CD8-positive, alpha-beta memory T cell (primary cell): ENCODE results near the gene ABCA2. TPM values are rescaled to one million over a fixed set of nuclear protein-coding genes. Genes with fewer than 3 reads are reported as not detected.

Experiments
- CTCF ChIA-PET: fragments of 350-600 bp; sonication (Branson Sonifier 250); formaldehyde crosslinking; loops from one replicate; lab custom pipeline; 2021; ENCODE audit warnings: antibody characterized with exemption; lab: Charles Lee
- POLR2A ChIA-PET: fragments of 350-600 bp; sonication (Branson Sonifier 250); formaldehyde crosslinking; loops from one replicate; lab custom pipeline; 2021; ENCODE audit warnings: antibody characterized with exemption; lab: Charles Lee
- DNase-seq, 5 donors: peaks; one replicate each; pipeline versions ENCODE4 v3.0.0 to v3.0.0-alpha.2; 2020 to 2022; ENCODE audit warnings: mixed read lengths in 1 of 5
- H3K27ac ChIP-seq: one replicate; pipeline ENCODE4 v1.7.0; 2013; ENCODE audit warnings: low read depth, mild to moderate bottlenecking, low read length, moderate library complexity
- H3K27me3 ChIP-seq: 2 replicates; pipeline ENCODE4 v1.7.0; 2013; ENCODE audit warnings: low read length, mild to moderate bottlenecking; ENCODE audit not compliant: insufficient read depth, poor library complexity, severe bottlenecking
- H3K36me3 ChIP-seq: 2 replicates; pipeline ENCODE4 v1.7.0; 2013; ENCODE audit warnings: mild to moderate bottlenecking, low read length, moderate library complexity; ENCODE audit not compliant: insufficient read depth
- H3K4me1 ChIP-seq: 2 replicates; pipeline ENCODE4 v1.7.0; 2013; ENCODE audit warnings: mild to moderate bottlenecking, low read length, moderate library complexity; ENCODE audit not compliant: insufficient read depth
- H3K4me3 ChIP-seq: 2 replicates; pipeline ENCODE4 v1.7.0; 2013; ENCODE audit warnings: mild to moderate bottlenecking, low read length
- H3K9me3 ChIP-seq: 2 replicates; pipeline ENCODE4 v1.7.0; 2013; ENCODE audit warnings: mild to moderate bottlenecking, low read length
- H3K27ac Mint-ChIP-seq, 8 donors: one replicate each; pipeline ENCODE4 v1.8.0; 2020 to 2021; ENCODE audit warnings: mixed read lengths in 8 of 8, mild to moderate bottlenecking in 6 of 8, inconsistent platforms in 3 of 8, moderate library complexity in 3 of 8
- H3K27me3 Mint-ChIP-seq, 2 donors: one replicate each; pipeline ENCODE4 v1.8.0; 2020 to 2021; ENCODE audit warnings: mixed read lengths in 2 of 2, mild to moderate bottlenecking in 1 of 2, moderate library complexity in 1 of 2
- H3K36me3 Mint-ChIP-seq, 3 donors: one replicate each; pipeline ENCODE4 v1.8.0; 2020 to 2021; ENCODE audit warnings: mixed read lengths in 3 of 3, inconsistent platforms in 1 of 3, mild to moderate bottlenecking in 1 of 3
- H3K4me1 Mint-ChIP-seq, 3 donors: one replicate each; pipeline ENCODE4 v1.8.0; 2020 to 2021; ENCODE audit warnings: mixed read lengths in 3 of 3, inconsistent platforms in 1 of 3, mild to moderate bottlenecking in 1 of 3
- H3K4me3 Mint-ChIP-seq, 7 donors: one replicate each; pipeline ENCODE4 v1.8.0; 2020 to 2021; ENCODE audit warnings: mixed read lengths in 7 of 7, mild to moderate bottlenecking in 6 of 7, moderate library complexity in 4 of 7, inconsistent platforms in 2 of 7
- H3K9me3 Mint-ChIP-seq, 5 donors: one replicate each; pipeline ENCODE4 v1.8.0; 2020 to 2022; ENCODE audit warnings: mixed read lengths in 5 of 5, mild to moderate bottlenecking in 3 of 5, moderate library complexity in 2 of 5, inconsistent platforms in 1 of 5
- polyA plus RNA-seq: library from polyadenylated mRNA; unstranded; fragments of 300-500 nt; fragmentation: Illumina TruSeq; gene quantifications from one replicate; pipeline ENCODE4 v1.2.3, GENCODE V29; 2021
- total RNA-seq, 2 experiments: library from RNA; stranded (reverse); gene quantifications; one replicate each; pipeline ENCODE4 v1.2.3, GENCODE V29; 2021

Gene ABCA2
- total and polyA plus RNA-seq, 3 experiments from 2014 or later, result 15.9 to 20.7 (median 20.2) TPM

DNA sequence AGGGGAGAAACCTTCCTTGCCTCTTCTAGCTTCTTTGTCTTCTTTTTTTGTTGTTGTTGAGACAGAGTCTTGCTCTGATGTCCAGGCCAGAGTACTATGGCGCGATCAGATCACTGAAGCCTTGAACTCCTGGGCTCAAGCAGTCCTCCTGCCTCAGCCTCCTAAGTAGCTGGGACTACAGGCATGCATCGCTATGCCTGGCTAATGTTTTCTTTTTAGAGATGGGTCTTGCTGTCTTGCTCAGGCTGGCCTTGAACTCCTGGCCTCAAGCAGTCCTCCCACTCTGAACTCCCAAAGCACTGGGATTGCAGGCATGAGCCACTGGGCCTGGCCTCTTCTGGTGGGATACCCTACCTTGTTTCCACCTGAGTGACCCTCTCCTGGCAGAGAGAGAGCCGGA lies 39.2 kb downstream of the ABCA2 start:
- peaks cover 5 to 11% of the 10 kb centered on the region in 2 donors for H3K27me3 Mint-ChIP-seq
- Histone ChIP-seq H3K4me1 (peaks cover 10% of the 10 kb centered on the region), H3K27ac (no peak overlapping the region), H3K36me3 (no peaks in the 10 kb centered on the region), H3K4me3 (no peak overlapping the region), H3K27me3 (no peaks in the 10 kb centered on the region), H3K9me3 (no peaks in the 10 kb centered on the region)
- H3K27ac Mint-ChIP-seq, result peak overlapping the region in 2 of 8 donors; percentile 45 to 52
- POLR2A ChIA-PET, result interaction anchor here (0.7 to 2.5 kb wide), 2 partner anchors 14 to 252 kb away, joined by 4 to 6 read pairs; no protein-coding TSS in a partner anchor
- no peaks in the 10 kb centered on the region for H3K9me3 Mint-ChIP-seq
- no peak for DNase-seq
- peaks cover 0 to 10% (median 0%) of the 10 kb centered on the region in 3 donors for H3K36me3 Mint-ChIP-seq
- CTCF ChIA-PET, result interaction anchor here (0.9 to 1.6 kb wide), 5 partner anchors 13 to 198 kb away, joined by 3 to 6 read pairs (median 3); partner anchors contain the start of gene TMEM141
- peak overlapping the region in 1 of 7 donors; percentile 65 for H3K4me3 Mint-ChIP-seq
- peaks cover 14 to 42% (median 15%) of the 10 kb centered on the region in 3 donors for H3K4me1 Mint-ChIP-seq

DNA sequence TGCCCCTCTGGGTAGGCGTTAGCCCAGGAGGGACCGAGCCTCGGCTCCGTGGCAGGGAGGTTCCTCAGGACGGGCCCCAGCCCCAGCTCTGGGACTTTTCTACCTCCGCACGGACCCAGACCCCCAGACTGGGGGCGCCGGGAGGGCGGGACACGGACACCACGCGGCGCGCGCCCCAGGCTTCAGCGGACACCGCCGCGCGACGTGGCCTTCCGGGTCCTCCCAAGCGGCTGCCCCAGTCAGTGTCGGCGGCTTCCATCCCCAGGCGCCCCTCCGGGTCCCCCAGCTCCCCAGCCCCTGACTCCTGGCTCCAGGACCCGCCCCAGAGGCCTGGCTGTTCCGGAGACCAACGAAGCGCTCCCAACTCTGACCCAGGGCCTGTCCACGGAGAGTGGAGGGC lies 42.2 kb downstream of the ABCA2 start:
- no peaks in the 10 kb centered on the region for H3K4me1 ChIP-seq
- H3K9me3 ChIP-seq, result no peaks in the 10 kb centered on the region
- H3K27ac ChIP-seq, result no peak overlapping the region
- no peak overlapping the region for H3K4me3 ChIP-seq
- H3K27me3 ChIP-seq, result no peaks in the 10 kb centered on the region
- Mint-ChIP-seq H3K9me3 (no peaks in the 10 kb centered on the region), H3K27ac (peak overlapping the region in 1 of 8 donors; percentile 47), H3K36me3 (no peaks in the 10 kb centered on the region), H3K4me3 (peak overlapping the region in 3 of 7 donors; percentile 44 to 61 (median 51)), H3K4me1 (peaks cover 8 to 23% (median 8%) of the 10 kb centered on the region in 3 donors), H3K27me3 (peaks cover 7 to 14% of the 10 kb centered on the region in 2 donors)
- no peaks in the 10 kb centered on the region for H3K36me3 ChIP-seq
- ChIA-PET POLR2A (interaction anchor here (0.8 to 1.2 kb wide), 2 partner anchors 10 to 11 kb away, joined by 3 read pairs; partner anchors contain the start of gene CLIC3), CTCF (interaction anchor here (0.7 to 1.8 kb wide), 6 partner anchors 10 to 199 kb away, joined by 3 to 6 read pairs (median 3); partner anchors contain the start of gene CLIC3)
- DNase-seq, result no peak

DNA sequence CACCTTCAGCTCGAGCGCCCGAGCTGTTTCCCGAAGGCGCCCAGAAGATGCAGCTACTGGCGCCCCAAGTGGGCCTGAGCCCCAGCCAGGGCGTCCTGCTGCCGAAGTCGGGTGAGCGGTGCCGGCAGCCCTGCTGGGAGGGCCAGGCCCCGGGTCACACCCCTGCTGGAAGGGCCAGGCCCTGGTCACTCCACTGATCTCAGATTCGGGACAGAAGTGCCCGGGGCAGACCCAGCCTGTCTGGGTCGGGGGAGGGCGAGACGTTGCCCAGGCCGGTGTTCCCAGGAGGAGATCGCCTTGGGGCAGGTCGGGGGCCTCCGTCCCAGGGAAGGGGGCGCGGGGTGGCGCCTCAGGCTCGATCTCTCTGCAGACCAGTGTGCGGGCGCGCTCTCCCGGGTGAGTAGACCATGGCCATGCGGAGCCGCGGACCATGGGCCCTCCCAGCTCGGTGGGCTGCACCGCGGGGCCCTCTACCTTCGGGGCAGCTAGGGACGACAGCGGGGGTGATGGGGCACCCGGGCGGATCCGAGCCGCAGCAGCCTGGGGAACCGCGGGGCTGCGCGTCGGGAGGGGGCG lies 42.9 kb downstream of the ABCA2 start:
- CTCF ChIA-PET, result interaction anchor here (0.7 to 1.4 kb wide), 9 partner anchors 9 to 198 kb away, joined by 3 to 9 read pairs (median 3); partner anchors contain the start of genes C8G, CLIC3 and FBXW5
- Histone ChIP-seq H3K27me3 (no peaks in the 10 kb centered on the region), H3K4me1 (no peaks in the 10 kb centered on the region), H3K36me3 (no peaks in the 10 kb centered on the region), H3K9me3 (no peaks in the 10 kb centered on the region), H3K27ac (no peak overlapping the region), H3K4me3 (no peak overlapping the region)
- peak overlapping the region in 1 of 8 donors; percentile 22 for H3K27ac Mint-ChIP-seq
- peaks cover 5 to 23% (median 5%) of the 10 kb centered on the region in 3 donors for H3K4me1 Mint-ChIP-seq
- no peaks in the 10 kb centered on the region for H3K36me3 Mint-ChIP-seq
- peak overlapping the region in 4 of 7 donors; percentile 9 to 63 (median 44) for H3K4me3 Mint-ChIP-seq
- peaks cover 10 to 14% of the 10 kb centered on the region in 2 donors for H3K27me3 Mint-ChIP-seq
- POLR2A ChIA-PET, result interaction anchor here (0.8 to 1.3 kb wide), 4 partner anchors 10 to 25 kb away, joined by 3 to 6 read pairs (median 4); no protein-coding TSS in a partner anchor
- peak in 1 of 5 donors; percentile 29 for DNase-seq
- no peaks in the 10 kb centered on the region for H3K9me3 Mint-ChIP-seq

DNA sequence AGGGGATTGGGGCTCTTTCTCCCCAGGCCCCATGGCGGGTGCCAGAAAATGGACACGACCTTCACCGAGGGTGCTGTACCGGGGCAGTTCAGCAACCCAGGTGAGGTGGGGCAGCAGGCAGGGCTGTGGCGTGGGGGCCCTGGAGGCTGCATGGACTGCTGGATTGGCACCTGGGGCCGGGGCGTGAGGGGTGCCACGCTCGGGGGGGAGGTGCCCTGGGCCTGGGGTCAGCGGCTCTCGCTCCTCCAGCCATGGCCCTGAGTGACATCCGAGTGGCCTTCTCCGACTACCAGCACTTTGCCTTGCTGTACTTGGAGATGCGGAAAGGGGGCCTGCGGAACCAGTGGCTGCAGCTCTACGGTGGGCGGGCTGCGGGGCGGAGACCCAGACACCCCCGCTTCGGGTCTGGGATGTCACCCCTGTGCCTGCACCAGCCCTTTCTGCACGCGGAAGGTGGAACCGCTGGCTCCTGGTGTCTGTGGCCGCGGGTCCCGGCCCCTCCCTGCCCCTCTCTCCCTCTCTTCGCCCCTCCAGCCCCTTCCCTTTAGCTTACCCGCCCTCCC lies 43.5 kb downstream of the ABCA2 start:
- no peaks in the 10 kb centered on the region for H3K36me3 ChIP-seq
- H3K4me3 ChIP-seq, result no peak overlapping the region
- H3K4me1 ChIP-seq, result no peaks in the 10 kb centered on the region
- POLR2A ChIA-PET, result interaction anchor here (0.8 to 1.3 kb wide), 3 partner anchors 12 to 24 kb away, joined by 4 to 6 read pairs (median 4); no protein-coding TSS in a partner anchor
- no peak for DNase-seq
- Mint-ChIP-seq H3K36me3 (no peaks in the 10 kb centered on the region), H3K27ac (peak overlapping the region in 2 of 8 donors; percentile 22 to 32), H3K4me1 (peaks cover 5 to 23% (median 6%) of the 10 kb centered on the region in 3 donors), H3K9me3 (no peaks in the 10 kb centered on the region), H3K4me3 (peak overlapping the region in 3 of 7 donors; percentile 9 to 63 (median 56)), H3K27me3 (peaks cover 10 to 14% of the 10 kb centered on the region in 2 donors)
- CTCF ChIA-PET, result interaction anchor here (1.0 to 1.4 kb wide), 5 partner anchors 10 to 44 kb away, joined by 3 to 9 read pairs (median 4); partner anchors contain the start of genes C8G, CLIC3 and FBXW5
- no peaks in the 10 kb centered on the region for H3K27me3 ChIP-seq
- H3K9me3 ChIP-seq, result no peaks in the 10 kb centered on the region
- H3K27ac ChIP-seq, result no peak overlapping the region

DNA sequence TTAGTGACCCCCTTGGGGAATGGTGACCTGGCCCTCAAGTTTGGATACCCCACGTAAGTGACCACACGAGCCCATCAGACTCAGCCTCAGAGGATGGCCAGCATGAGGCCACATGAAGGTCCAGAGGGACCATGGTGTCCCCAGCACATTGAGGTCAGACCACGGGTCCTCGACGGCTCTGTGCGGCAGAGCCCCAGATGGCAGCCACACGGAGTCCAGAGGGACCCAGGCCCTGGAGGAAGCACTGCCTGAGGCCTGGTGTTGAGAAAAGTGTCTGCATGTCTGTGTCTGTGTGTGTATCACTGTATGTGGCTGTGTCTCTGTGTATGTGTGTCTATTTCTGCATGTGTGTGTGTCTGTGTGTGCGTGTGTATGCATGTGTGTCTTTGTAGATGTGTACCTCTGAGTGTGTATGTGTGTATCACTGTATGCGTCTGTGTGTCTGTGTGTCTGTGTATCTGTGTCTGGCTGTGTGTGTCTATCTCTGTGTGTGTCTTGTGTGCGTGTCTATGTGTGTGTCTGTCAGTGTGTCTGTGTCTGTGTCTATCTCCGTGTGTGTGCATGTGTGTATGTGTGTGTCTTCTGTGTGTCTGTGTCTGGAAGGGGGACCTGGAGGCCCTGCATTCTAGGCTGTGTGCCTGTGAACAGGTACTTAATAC lies 44.3 kb downstream of the ABCA2 start:
- H3K4me3 Mint-ChIP-seq, result peak overlapping the region in 4 of 7 donors; percentile 11 to 52 (median 24)
- Histone ChIP-seq H3K4me3 (no peak overlapping the region), H3K27ac (no peak overlapping the region), H3K27me3 (no peaks in the 10 kb centered on the region), H3K9me3 (no peaks in the 10 kb centered on the region), H3K4me1 (no peaks in the 10 kb centered on the region), H3K36me3 (no peaks in the 10 kb centered on the region)
- POLR2A ChIA-PET, result no interaction called here
- no peak for DNase-seq
- peak overlapping the region in 3 of 8 donors; percentile 0 to 68 (median 1) for H3K27ac Mint-ChIP-seq
- H3K9me3 Mint-ChIP-seq, result no peaks in the 10 kb centered on the region
- peaks cover 10 to 14% of the 10 kb centered on the region in 2 donors for H3K27me3 Mint-ChIP-seq
- no peaks in the 10 kb centered on the region for H3K36me3 Mint-ChIP-seq
- CTCF ChIA-PET, result no interaction called here
- peaks cover 5 to 23% (median 7%) of the 10 kb centered on the region in 3 donors for H3K4me1 Mint-ChIP-seq

DNA sequence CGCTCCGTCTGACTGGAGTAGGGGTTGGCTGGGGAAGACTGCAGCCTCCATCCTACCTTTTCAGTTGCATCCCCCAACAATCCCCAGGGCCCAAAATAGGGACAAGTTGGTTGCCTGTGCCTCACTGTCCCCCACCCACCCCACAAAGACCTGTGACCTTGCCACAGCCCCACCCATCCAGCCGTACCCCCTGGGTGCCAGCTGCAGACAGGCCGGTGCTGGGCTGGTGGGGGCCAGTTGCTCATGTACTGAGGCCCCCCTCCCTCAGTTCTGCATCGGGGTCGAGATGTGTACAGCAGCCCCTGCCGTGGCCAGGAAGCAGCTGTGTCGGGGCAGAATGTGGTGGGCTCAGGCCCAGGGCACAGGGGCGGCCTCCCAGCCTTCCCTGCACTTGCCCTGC lies 44.9 kb downstream of the ABCA2 start:
- H3K27ac ChIP-seq, result no peak overlapping the region
- H3K27ac Mint-ChIP-seq, result peak overlapping the region in 1 of 8 donors; percentile 33
- H3K4me1 Mint-ChIP-seq, result peaks cover 5 to 23% (median 7%) of the 10 kb centered on the region in 3 donors
- peaks cover 10 to 14% of the 10 kb centered on the region in 2 donors for H3K27me3 Mint-ChIP-seq
- H3K36me3 Mint-ChIP-seq, result no peaks in the 10 kb centered on the region
- no peaks in the 10 kb centered on the region for H3K9me3 ChIP-seq
- H3K4me1 ChIP-seq, result no peaks in the 10 kb centered on the region
- H3K27me3 ChIP-seq, result no peaks in the 10 kb centered on the region
- no peaks in the 10 kb centered on the region for H3K9me3 Mint-ChIP-seq
- CTCF ChIA-PET, result no interaction called here
- no peaks in the 10 kb centered on the region for H3K36me3 ChIP-seq
- no peak overlapping the region for H3K4me3 Mint-ChIP-seq
- no peak overlapping the region for H3K4me3 ChIP-seq
- POLR2A ChIA-PET, result no interaction called here
- DNase-seq, result no peak

DNA sequence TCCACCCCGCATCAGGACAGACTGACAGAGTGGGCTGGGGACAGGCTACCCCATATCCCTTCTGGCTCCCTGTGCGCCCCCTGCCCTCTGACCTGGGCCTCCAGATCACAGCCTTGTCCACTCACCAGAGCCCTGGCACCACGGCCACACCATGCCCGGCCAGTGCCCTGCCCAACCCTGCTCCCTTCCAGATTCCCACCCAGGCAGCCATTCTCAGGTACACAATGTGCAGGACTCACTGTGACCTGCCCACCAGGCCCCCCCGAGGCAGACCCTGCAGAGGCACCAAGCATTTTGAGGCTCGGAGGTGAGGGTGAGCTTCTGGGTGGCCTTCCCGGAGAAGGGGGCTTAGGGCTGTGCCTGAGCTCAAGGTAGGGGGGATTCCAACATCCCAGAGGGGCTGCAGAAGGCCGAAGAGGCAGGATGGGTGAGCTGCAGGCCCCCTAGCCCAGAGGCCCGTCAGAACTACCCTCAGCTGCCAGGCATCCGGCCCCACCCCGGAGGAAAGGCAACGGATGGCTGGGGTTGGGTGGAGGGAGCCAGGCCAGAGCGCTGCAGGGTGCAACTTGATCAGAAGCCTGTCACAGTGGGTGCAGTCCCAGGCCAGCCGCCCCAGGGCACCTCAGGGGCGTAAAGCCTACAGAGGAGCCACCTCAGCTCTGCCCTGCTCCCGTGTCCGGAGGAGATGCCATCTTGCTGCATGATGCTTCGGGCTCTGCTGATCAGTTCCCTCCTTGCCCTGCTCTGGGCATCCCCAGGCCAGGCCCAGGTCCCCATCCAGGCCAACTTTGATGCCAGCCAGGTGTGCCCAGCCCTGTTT lies 45.6 kb downstream of the ABCA2 start, which contains the start of gene LCNL1:
Gene LCNL1, plus strand, starts transcription at position 762 of the 820 bp plus-strand sequence. CDS start 594 bp downstream, outside the sequence.
- peak within 1 kb of the TSS in 4 of 7 donors; percentile 11 to 52 (median 24) for H3K4me3 Mint-ChIP-seq
- ChIA-PET CTCF (interaction anchor here (1.4 kb wide), 1 partner anchor 53 kb away, joined by 4 read pairs; no protein-coding TSS in a partner anchor), POLR2A (interaction anchor here (0.6 kb wide), 1 partner anchor 23 kb away, joined by 3 read pairs; no protein-coding TSS in a partner anchor)
- H3K9me3 Mint-ChIP-seq, result no peaks in the 10 kb centered on the region
- H3K27ac Mint-ChIP-seq, result peak within 1 kb of the TSS in 4 of 8 donors; percentile 1 to 68 (median 30)
- no peak within 1 kb of the TSS for H3K27ac ChIP-seq
- H3K27me3 Mint-ChIP-seq, result peaks cover 10 to 11% of the 10 kb centered on the region in 2 donors
- DNase-seq, result no peak
- no peaks in the 10 kb centered on the region for H3K4me1 ChIP-seq
- H3K4me1 Mint-ChIP-seq, result peaks cover 5 to 23% (median 8%) of the 10 kb centered on the region in 3 donors
- H3K4me3 ChIP-seq, result no peak within 1 kb of the TSS
- H3K36me3 Mint-ChIP-seq, result no peaks in the 10 kb centered on the region
- no peaks in the 10 kb centered on the region for H3K36me3 ChIP-seq
- no peaks in the 10 kb centered on the region for H3K27me3 ChIP-seq
- no peaks in the 10 kb centered on the region for H3K9me3 ChIP-seq
